Neural progenitor cell (in vitro differentiated cells): ENCODE data around the gene LRRC74A. TPM values are rescaled to one million over a fixed set of nuclear protein-coding genes. Genes with fewer than 3 reads are reported as not detected.
"Not testable (repeated sequence)": the region's sequence is repeated elsewhere in the genome, so short reads cannot be mapped to it uniquely, and the experiment has no call there.

Source experiments
- DNase-seq: peaks from one replicate; pipeline ENCODE4 v3.0.0-alpha.2; 2016; ENCODE audit warnings: low spot score
- H2AFZ ChIP-seq: fragments of 200-600 bp; sonication (generic); replicated peaks from 2 replicates; pipeline ENCODE4 v1.6.1; 2016; ENCODE audit warnings: antibody characterized with exemption
- H3F3A ChIP-seq: fragments of 200-600 bp; sonication (generic); 2 replicates; pipeline ENCODE4 v1.6.1; 2016; ENCODE audit warnings: antibody characterized with exemption, low read depth
- H3K27ac ChIP-seq: fragments of 200-600 bp; sonication (generic); 2 replicates; pipeline ENCODE4 v1.5.1; 2016; ENCODE audit warnings: mild to moderate bottlenecking
- H3K27me3 ChIP-seq: fragments of 200-600 bp; sonication (generic); 2 replicates; pipeline ENCODE4 v1.6.1; 2016; ENCODE audit warnings: mild to moderate bottlenecking, moderate library complexity
- H3K36me3 ChIP-seq: fragments of 200-600 bp; sonication (generic); 2 replicates; pipeline ENCODE4 v1.5.1; 2016
- H3K4me1 ChIP-seq: fragments of 200-600 bp; sonication (generic); 2 replicates; pipeline ENCODE4 v1.6.1; 2016; ENCODE audit warnings: mixed run types
- H3K4me2 ChIP-seq: fragments of 200-600 bp; sonication (generic); 2 replicates; pipeline ENCODE4 v1.6.1; 2016
- H3K4me3 ChIP-seq: fragments of 200-600 bp; sonication (generic); 2 replicates; pipeline ENCODE4 v1.5.1; 2016
- H3K79me2 ChIP-seq: fragments of 200-600 bp; sonication (generic); 2 replicates; pipeline ENCODE4 v1.6.1; 2016; ENCODE audit warnings: low read depth
- H3K9ac ChIP-seq: fragments of 200-600 bp; sonication (generic); 2 replicates; pipeline ENCODE4 v1.6.1; 2016
- H3K9me3 ChIP-seq: fragments of 200-600 bp; sonication (generic); 2 replicates; pipeline ENCODE4 v1.5.1; 2016; ENCODE audit warnings: low read depth
- H4K20me1 ChIP-seq: fragments of 200-600 bp; sonication (generic); 2 replicates; pipeline ENCODE4 v1.6.1; 2016; ENCODE audit warnings: low read depth
- H3K27ac Mint-ChIP-seq: 3 replicates; pipeline ENCODE4 v1.8.0; 2021; ENCODE audit warnings: mixed read lengths
- H3K27me3 Mint-ChIP-seq: 2 replicates; pipeline ENCODE4 v1.8.0; 2022; ENCODE audit warnings: low read depth, mild to moderate bottlenecking, inconsistent platforms, moderate library complexity, mixed read lengths; ENCODE audit not compliant: insufficient read depth
- H3K36me3 Mint-ChIP-seq: 3 replicates; pipeline ENCODE4 v1.8.0; 2021; ENCODE audit warnings: mixed read lengths
- H3K4me1 Mint-ChIP-seq: 3 replicates; pipeline ENCODE4 v1.8.0; 2021; ENCODE audit warnings: mixed read lengths
- H3K4me3 Mint-ChIP-seq: 3 replicates; pipeline ENCODE4 v1.8.0; 2021; ENCODE audit warnings: mild to moderate bottlenecking, moderate library complexity, mixed read lengths
- H3K9me3 Mint-ChIP-seq: 3 replicates; pipeline ENCODE4 v1.8.0; 2020; ENCODE audit warnings: mixed read lengths
- CTCF ChIP-seq: fragments of 200-600 bp; sonication (generic); IDR thresholded peaks from 2 replicates; pipeline ENCODE4 v1.5.1; 2017; ENCODE audit warnings: antibody characterized with exemption, mild to moderate bottlenecking
- EZH2 ChIP-seq: fragments of 200-600 bp; sonication (generic); IDR thresholded peaks from 2 replicates; pipeline ENCODE4 v1.6.1; 2017; ENCODE audit warnings: antibody characterized with exemption, mild to moderate bottlenecking, moderate library complexity
- EZH2phosphoT487 ChIP-seq: fragments of 200-600 bp; sonication (generic); IDR thresholded peaks from 2 replicates; pipeline ENCODE4 v1.6.1; 2017; ENCODE audit warnings: antibody characterized with exemption
- total RNA-seq: library from RNA; depleted of rRNA; stranded (reverse); fragments of >200 nt; gene quantifications from 2 replicates; pipeline ENCODE4 v1.2.3, GENCODE V29; 2015; ENCODE audit warnings: low replicate concordance

The LRRC74A gene
- total RNA-seq, 1 donor from 2014 or later: not detected

DNA sequence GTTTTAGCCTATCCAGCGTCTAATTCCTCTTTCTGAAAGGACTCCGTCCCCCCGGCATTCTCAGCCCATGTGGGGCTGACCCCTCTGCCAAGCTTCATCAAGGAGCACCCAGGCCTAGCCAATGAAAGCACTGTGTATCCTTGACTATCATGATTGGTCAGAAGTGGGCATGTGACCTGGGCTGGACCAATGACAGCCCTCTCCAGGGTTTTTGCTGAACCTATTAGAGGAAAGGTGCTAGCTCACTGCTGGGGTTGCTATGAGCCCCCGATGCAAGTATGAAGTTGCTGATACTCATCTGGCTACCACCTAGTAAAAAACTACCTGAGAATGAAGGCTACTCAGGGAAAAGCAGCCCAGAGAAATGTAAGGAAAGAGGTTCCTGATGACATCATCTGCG, 68.1 kb downstream of the LRRC74A start:
- H3K27me3 Mint-ChIP-seq: peaks cover 3% of the 10 kb centered on the region
- H3K4me2 ChIP-seq: no peak overlapping the region
- TF ChIP-seq EZH2 (no peak), EZH2phosphoT487 (no peak), CTCF (no peak)
- H3K4me1 Mint-ChIP-seq: no peaks in the 10 kb centered on the region
- H3K36me3 Mint-ChIP-seq: no peaks in the 10 kb centered on the region
- H3K4me1 ChIP-seq: no peaks in the 10 kb centered on the region
- no peak overlapping the region for H3K27ac ChIP-seq
- H3K36me3 ChIP-seq: no peaks in the 10 kb centered on the region
- H3K9me3 Mint-ChIP-seq: peaks cover 16% of the 10 kb centered on the region
- H3K79me2 ChIP-seq: no peaks in the 10 kb centered on the region
- H3K27me3 ChIP-seq: no peaks in the 10 kb centered on the region
- no peak overlapping the region for H3K27ac Mint-ChIP-seq
- DNase-seq: no peak
- H4K20me1 ChIP-seq: no peaks in the 10 kb centered on the region
- no peak overlapping the region for H3K4me3 ChIP-seq
- no peak overlapping the region for H2AFZ ChIP-seq
- H3K4me3 Mint-ChIP-seq: no peak overlapping the region
- H3F3A ChIP-seq: no peaks in the 10 kb centered on the region
- H3K9ac ChIP-seq: no peak overlapping the region
- no peaks in the 10 kb centered on the region for H3K9me3 ChIP-seq

- not testable (repeated sequence) for H3K36me3 Mint-ChIP-seq, H3K79me2 ChIP-seq, H3K9me3 ChIP-seq, H3K4me3 Mint-ChIP-seq, H4K20me1 ChIP-seq, H3F3A ChIP-seq, H3K4me3 ChIP-seq, H3K4me1 Mint-ChIP-seq, H3K9ac ChIP-seq, H3K36me3 ChIP-seq, H3K4me2 ChIP-seq, H3K27ac Mint-ChIP-seq, H3K27me3 ChIP-seq, DNase-seq, H3K9me3 Mint-ChIP-seq, H3K27me3 Mint-ChIP-seq, H3K4me1 ChIP-seq, H3K27ac ChIP-seq, H2AFZ ChIP-seq
Measured at GRCh38 chr14:76898006-76898405, 71.8 kb downstream of the LRRC74A start.

DNA sequence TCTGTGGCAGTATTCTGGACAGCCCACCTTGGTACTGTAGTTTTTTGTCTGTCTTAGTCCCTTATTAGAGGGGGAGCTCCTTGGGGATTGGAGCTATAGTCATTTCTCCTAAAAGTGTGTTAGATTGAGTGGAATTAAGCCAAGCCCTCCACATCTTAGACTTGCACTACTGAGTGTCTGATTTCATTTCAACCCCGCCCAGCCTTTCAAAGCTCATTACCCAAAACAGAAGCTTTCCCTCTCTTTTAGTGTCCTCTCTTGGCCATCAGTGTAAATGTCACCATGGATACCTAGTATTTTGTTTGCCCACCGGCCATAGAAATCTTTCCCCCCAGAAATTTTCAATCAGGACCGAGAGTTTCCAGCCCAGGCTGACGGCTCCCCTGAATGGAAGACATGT, 74.5 kb downstream of the LRRC74A start:
- Histone ChIP-seq H3K36me3 (no peaks in the 10 kb centered on the region), H3K79me2 (no peaks in the 10 kb centered on the region), H3K27ac (no peak overlapping the region), H3F3A (peaks cover 5% of the 10 kb centered on the region), H3K9me3 (no peaks in the 10 kb centered on the region), H3K4me1 (peaks cover 8% of the 10 kb centered on the region), H3K4me3 (no peak overlapping the region), H2AFZ (peak overlapping the region; percentile 32), H3K4me2 (no peak overlapping the region), H4K20me1 (no peaks in the 10 kb centered on the region), H3K27me3 (no peaks in the 10 kb centered on the region), H3K9ac (no peak overlapping the region)
- Mint-ChIP-seq H3K4me3 (no peak overlapping the region), H3K9me3 (peaks cover 6% of the 10 kb centered on the region), H3K27ac (no peak overlapping the region), H3K36me3 (no peaks in the 10 kb centered on the region), H3K27me3 (peaks cover 2% of the 10 kb centered on the region), H3K4me1 (peaks cover 25% of the 10 kb centered on the region)
- no peak for TF ChIP-seq EZH2
- TF ChIP-seq EZH2phosphoT487: no peak
- no peak for TF ChIP-seq CTCF
- DNase-seq: no peak

GRCh38 chr14:76901171-76902055, 75.2 kb downstream of the LRRC74A start:
- H3K27me3 ChIP-seq: no peaks in the 10 kb centered on the region
- H3K27me3 Mint-ChIP-seq: peaks cover 2% of the 10 kb centered on the region
- no peak for DNase-seq
- peak overlapping the region; percentile 65 for H3K27ac Mint-ChIP-seq
- no peaks in the 10 kb centered on the region for H3K36me3 ChIP-seq
- H3K9me3 ChIP-seq: no peaks in the 10 kb centered on the region
- TF ChIP-seq EZH2 (no peak), EZH2phosphoT487 (no peak), CTCF (no peak)
- H3F3A ChIP-seq: peaks cover 5% of the 10 kb centered on the region
- H3K4me3 ChIP-seq: no peak overlapping the region
- H3K4me2 ChIP-seq: no peak overlapping the region
- H3K4me1 ChIP-seq: peaks cover 8% of the 10 kb centered on the region
- H2AFZ ChIP-seq: peak overlapping the region; percentile 32
- peak overlapping the region; percentile 37 for H3K4me3 Mint-ChIP-seq
- no peak overlapping the region for H3K9ac ChIP-seq
- no peaks in the 10 kb centered on the region for H3K79me2 ChIP-seq
- no peaks in the 10 kb centered on the region for H3K36me3 Mint-ChIP-seq
- H4K20me1 ChIP-seq: no peaks in the 10 kb centered on the region
- peaks cover 6% of the 10 kb centered on the region for H3K9me3 Mint-ChIP-seq
- peaks cover 25% of the 10 kb centered on the region for H3K4me1 Mint-ChIP-seq
- H3K27ac ChIP-seq: no peak overlapping the region
